Measurements from ENCODE around the gene CCR7.

The CCR7 gene

GRCh38 chr17:40559954-40560591, 5.2 kb downstream of the CCR7 start:
- TF ChIP-seq, protein P1, sequence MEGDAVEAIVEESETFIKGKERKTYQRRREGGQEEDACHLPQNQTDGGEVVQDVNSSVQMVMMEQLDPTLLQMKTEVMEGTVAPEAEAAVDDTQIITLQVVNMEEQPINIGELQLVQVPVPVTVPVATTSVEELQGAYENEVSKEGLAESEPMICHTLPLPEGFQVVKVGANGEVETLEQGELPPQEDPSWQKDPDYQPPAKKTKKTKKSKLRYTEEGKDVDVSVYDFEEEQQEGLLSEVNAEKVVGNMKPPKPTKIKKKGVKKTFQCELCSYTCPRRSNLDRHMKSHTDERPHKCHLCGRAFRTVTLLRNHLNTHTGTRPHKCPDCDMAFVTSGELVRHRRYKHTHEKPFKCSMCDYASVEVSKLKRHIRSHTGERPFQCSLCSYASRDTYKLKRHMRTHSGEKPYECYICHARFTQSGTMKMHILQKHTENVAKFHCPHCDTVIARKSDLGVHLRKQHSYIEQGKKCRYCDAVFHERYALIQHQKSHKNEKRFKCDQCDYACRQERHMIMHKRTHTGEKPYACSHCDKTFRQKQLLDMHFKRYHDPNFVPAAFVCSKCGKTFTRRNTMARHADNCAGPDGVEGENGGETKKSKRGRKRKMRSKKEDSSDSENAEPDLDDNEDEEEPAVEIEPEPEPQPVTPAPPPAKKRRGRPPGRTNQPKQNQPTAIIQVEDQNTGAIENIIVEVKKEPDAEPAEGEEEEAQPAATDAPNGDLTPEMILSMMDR (conservative IDR thresholded peaks at IDR 0.05; ENCODE audit: low read length) = peak; percentile 99
- DNase-seq (ENCODE audit: low read depth) = peak; percentile 93
- peak overlapping the region; percentile 39 for H3K4me3 ChIP-seq (ENCODE audit: low read length)

DNA sequence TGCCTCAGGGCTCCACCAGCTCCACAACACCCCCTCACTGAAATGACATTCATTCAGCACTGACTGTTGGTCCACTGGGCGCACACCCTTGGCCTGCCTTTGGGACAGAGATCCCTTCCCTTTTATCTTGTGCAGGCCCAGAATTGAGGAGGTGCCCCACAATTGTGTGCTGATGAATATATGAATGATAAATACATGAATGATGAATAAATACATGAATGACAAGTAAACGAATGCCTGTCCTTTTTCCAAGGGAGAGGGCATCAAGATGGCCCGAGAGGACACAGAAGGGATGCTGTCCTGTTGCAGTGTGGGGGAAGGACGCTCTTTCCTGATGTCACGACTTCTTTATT, 5.7 kb downstream of the CCR7 start:
- DNase-seq (ENCODE audit: low read depth) = no peak
- no peak overlapping the region for H3K4me3 ChIP-seq (ENCODE audit: low read length)
- TF ChIP-seq, protein P1 (conservative IDR thresholded peaks at IDR 0.05; ENCODE audit: low read length) = no peak

- no peak for DNase-seq (ENCODE audit: low read depth)
- TF ChIP-seq, protein P1 (conservative IDR thresholded peaks at IDR 0.05; ENCODE audit: low read length) = no peak
- H3K4me3 ChIP-seq (ENCODE audit: low read length) = no peak overlapping the region
Observed at GRCh38 chr17:40558890-40559563, 6.2 kb downstream of the CCR7 start.

- no peak for DNase-seq (ENCODE audit: low read depth)
- TF ChIP-seq, protein P1 (conservative IDR thresholded peaks at IDR 0.05; ENCODE audit: low read length) = no peak
- no peak overlapping the region for H3K4me3 ChIP-seq (ENCODE audit: low read length)
Observed at GRCh38 chr17:40558300-40558889, 6.9 kb downstream of the CCR7 start.

DNA sequence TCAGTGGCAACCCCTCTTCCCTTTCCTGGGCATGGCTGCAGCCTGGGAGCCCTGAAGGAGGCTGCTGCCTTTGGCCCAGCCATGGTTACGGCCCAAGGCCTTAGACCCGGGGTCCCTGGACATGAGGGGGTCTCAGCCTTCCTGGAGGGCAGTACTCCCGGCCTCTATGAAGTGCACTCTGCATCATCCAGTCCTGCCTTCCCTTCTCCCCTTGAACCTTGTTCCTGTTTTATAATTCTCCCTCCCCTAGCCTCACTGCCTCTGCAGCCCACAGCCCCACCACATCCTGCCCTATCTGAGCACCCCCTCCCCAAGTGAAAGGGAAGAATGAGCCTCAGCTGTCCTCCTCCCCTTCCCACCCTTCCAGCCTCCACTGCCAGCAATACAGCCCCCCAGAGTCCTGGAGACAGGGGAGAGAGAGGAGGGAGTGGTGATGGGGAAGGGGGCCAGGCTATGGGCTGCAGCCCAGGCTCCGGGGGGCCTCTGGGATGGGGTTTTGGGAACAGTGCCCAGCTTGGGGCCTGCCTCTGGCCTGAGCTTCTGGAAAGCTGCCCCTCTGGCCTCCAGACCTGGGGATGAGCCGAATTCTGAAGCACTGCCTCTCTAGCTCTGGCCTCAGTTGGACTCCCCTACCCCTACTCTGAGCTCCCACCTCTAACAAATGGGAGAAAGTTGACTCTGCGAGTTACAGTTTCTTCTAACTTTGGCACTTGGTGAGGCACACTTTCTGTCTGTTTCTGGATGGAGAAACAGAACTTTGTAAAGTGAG, 7.6 kb downstream of the CCR7 start:
- no peak for DNase-seq (ENCODE audit: low read depth)
- H3K4me3 ChIP-seq (ENCODE audit: low read length) = peak overlapping the region; percentile 9; the same call in 1 of the 2 replicates
- TF ChIP-seq, protein P1 (conservative IDR thresholded peaks at IDR 0.05; ENCODE audit: low read length) = no peak

DNA sequence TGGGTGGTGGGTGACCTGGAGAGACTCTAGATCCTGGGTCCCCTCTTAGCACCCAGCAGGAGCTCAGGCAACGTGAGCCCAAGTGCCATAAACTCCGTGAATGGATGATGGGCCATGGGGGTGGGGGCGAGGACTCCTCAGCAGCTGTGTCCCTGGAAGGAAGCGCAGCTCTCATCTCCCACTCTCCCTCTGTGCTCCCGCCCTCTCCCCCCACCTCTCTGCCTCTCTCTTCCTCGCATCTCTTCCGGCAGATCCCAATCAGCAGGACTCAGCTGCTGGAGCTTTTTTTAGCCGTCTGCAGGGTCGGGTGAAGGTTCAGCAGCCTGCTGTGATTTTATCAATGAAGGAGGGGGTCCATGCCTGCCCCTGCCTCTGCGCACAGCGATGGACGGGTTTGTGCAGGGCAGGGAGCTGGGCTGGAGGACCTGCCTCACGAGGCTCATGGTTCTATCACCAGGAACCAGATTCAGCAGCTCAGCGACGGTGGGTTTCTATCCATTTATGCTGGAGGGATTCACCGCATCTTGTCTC, 8.3 kb downstream of the CCR7 start:
- H3K4me3 ChIP-seq (ENCODE audit: low read length) = peak overlapping the region; percentile 9
- TF ChIP-seq, protein P1 (conservative IDR thresholded peaks at IDR 0.05; ENCODE audit: low read length) = no peak
- DNase-seq (ENCODE audit: low read depth) = no peak
